ENCODE results near the gene DHFR2. TPM values are rescaled to one million over a fixed set of nuclear protein-coding genes. Genes with fewer than 3 reads are reported as not detected.

The DHFR2 gene
- total RNA-seq, 4 donors from 2014 or later: 1.2 to 2.1 (median 1.4) TPM

- no peak overlapping the region for H3K27ac ChIP-seq
- no peaks in the 10 kb centered on the region for H3K4me1 ChIP-seq
- H3K9me3 ChIP-seq: no peaks in the 10 kb centered on the region
- no peak for ATAC-seq
- in situ Hi-C loops (cut with MboI; ENCODE audit: low sequenced_read_pairs in 4 of 4) (no loop called here), intact Hi-C loops (cut with DNase I; ENCODE audit: low total_unique reads) (no loop called here)
- H3K4me3 ChIP-seq: no peak overlapping the region
- H3K36me3 ChIP-seq: no peaks in the 10 kb centered on the region
- no peaks in the 10 kb centered on the region for H3K27me3 ChIP-seq
- no peak for TF ChIP-seq CTCF (IDR thresholded peaks at IDR 0.05 in 4 of 5, conservative IDR thresholded peaks at IDR 0.05 in 1 of 5)
- TF ChIP-seq POLR2A (IDR thresholded peaks at IDR 0.05): no peak
- DNase-seq: no peak
Observed at GRCh38 chr3:94024385-94024784, 38.3 kb downstream of the DHFR2 start.

- H3K9me3 ChIP-seq: no peaks in the 10 kb centered on the region
- TF ChIP-seq POLR2A (IDR thresholded peaks at IDR 0.05) (no peak), CTCF (IDR thresholded peaks at IDR 0.05 in 4 of 5, conservative IDR thresholded peaks at IDR 0.05 in 1 of 5) (no peak)
- ATAC-seq: no peak
- DNase-seq: no peak
- no peak overlapping the region for H3K4me3 ChIP-seq
- no peaks in the 10 kb centered on the region for H3K27me3 ChIP-seq
- no peaks in the 10 kb centered on the region for H3K36me3 ChIP-seq
- no peaks in the 10 kb centered on the region for H3K4me1 ChIP-seq
- in situ Hi-C loops (cut with MboI; ENCODE audit: low sequenced_read_pairs in 4 of 4) (no loop called here), intact Hi-C loops (cut with DNase I; ENCODE audit: low total_unique reads) (no loop called here)
- no peak overlapping the region for H3K27ac ChIP-seq
Observed at GRCh38 chr3:94020293-94020692, 42.4 kb downstream of the DHFR2 start.

DNA sequence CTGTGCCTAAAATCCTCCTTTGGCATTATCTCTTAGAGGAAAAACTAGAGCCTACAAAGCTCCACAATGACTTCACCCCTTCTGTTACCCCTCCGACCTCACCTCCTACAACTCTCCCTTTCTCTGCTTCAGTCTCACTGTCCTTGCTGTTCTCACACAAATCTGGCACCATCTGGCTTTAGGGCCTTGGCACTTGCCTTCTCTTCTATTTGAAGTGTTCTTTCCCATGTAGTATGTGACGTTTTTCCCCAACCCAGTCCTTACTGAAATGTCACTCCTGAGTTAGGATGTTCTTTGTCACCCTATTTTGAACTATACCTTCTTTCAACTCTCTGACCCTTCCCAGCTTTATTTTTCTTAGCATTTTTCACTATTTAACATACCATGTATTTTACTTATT lies 43.1 kb downstream of the DHFR2 start:
- Histone ChIP-seq H3K27me3 (no peaks in the 10 kb centered on the region), H3K4me1 (no peaks in the 10 kb centered on the region), H3K9me3 (no peaks in the 10 kb centered on the region), H3K36me3 (no peaks in the 10 kb centered on the region), H3K4me3 (no peak overlapping the region), H3K27ac (no peak overlapping the region)
- ATAC-seq (no peak), DNase-seq (no peak)
- TF ChIP-seq CTCF (IDR thresholded peaks at IDR 0.05 in 4 of 5, conservative IDR thresholded peaks at IDR 0.05 in 1 of 5): no peak
- TF ChIP-seq POLR2A (IDR thresholded peaks at IDR 0.05): no peak
- intact Hi-C loops (cut with DNase I; ENCODE audit: low total_unique reads): no loop called here
- in situ Hi-C loops (cut with MboI; ENCODE audit: low sequenced_read_pairs in 4 of 4): loop anchor here in 1 of 4 donors (10.0 kb wide), 1 partner anchor 55 kb away; no protein-coding TSS in a partner anchor

DNA sequence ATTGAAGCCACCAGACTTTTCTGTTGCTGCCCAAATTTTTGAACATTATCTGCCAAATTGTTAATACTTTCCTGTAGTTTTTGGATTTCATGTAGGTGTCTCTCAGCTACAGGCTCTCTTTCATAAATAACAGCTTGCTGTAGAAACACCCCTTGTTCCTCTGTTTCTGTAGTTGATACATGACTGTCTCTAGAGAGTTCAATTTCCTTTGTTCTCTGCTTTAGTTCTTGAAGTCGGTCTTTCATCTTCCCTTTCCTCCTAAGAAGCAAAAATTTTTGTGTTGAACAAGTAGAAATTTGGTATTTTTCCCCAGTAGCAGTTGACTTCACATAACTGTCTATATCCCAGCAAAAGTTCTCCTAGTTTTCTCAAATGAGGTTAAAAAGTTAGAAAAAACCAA lies 47.7 kb downstream of the DHFR2 start:
- TF ChIP-seq CTCF (IDR thresholded peaks at IDR 0.05 in 4 of 5, conservative IDR thresholded peaks at IDR 0.05 in 1 of 5) (no peak), POLR2A (IDR thresholded peaks at IDR 0.05) (no peak)
- in situ Hi-C loops (cut with MboI; ENCODE audit: low sequenced_read_pairs in 4 of 4) (loop anchor here in 1 of 4 donors (10.0 kb wide), 1 partner anchor 60 kb away; no protein-coding TSS in a partner anchor), intact Hi-C loops (cut with DNase I; ENCODE audit: low total_unique reads) (no loop called here)

DNA sequence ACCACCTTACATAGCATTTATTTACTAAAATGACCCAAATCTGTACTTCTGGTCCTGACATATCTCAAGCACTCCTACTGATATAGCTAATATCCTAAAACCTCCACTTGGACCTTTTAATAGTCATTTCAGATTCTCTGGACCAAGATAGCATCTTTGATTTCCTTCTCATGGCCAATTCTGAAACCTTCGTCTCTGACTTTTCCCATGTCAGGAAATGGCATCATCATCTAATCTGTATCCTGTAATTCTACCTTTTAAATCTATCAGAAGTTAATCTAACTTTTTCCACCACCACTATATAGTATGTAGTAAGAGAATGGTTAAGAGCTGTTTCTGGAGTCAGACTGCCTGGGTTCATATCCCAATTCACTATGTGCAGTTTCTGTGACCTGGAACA lies 50.5 kb downstream of the DHFR2 start:
- Histone ChIP-seq H3K36me3 (no peaks in the 10 kb centered on the region), H3K4me3 (no peak overlapping the region), H3K9me3 (no peaks in the 10 kb centered on the region), H3K27ac (no peak overlapping the region), H3K27me3 (no peaks in the 10 kb centered on the region), H3K4me1 (no peaks in the 10 kb centered on the region)
- intact Hi-C loops (cut with DNase I; ENCODE audit: low total_unique reads) (no loop called here), in situ Hi-C loops (cut with MboI; ENCODE audit: low sequenced_read_pairs in 4 of 4) (loop anchor here in 1 of 4 donors (10.0 kb wide), 1 partner anchor 63 kb away; no protein-coding TSS in a partner anchor)
- DNase-seq (no peak), ATAC-seq (no peak)
- TF ChIP-seq CTCF (IDR thresholded peaks at IDR 0.05 in 4 of 5, conservative IDR thresholded peaks at IDR 0.05 in 1 of 5): no peak
- no peak for TF ChIP-seq POLR2A (IDR thresholded peaks at IDR 0.05)

More for the DNA sequence above, 47.7 kb downstream of the DHFR2 start:
- H3K4me3 ChIP-seq: no peak overlapping the region
- no peaks in the 10 kb centered on the region for H3K9me3 ChIP-seq
- no peak overlapping the region for H3K27ac ChIP-seq
- no peak for DNase-seq
- no peaks in the 10 kb centered on the region for H3K36me3 ChIP-seq
- no peaks in the 10 kb centered on the region for H3K4me1 ChIP-seq
- no peaks in the 10 kb centered on the region for H3K27me3 ChIP-seq
- no peak for ATAC-seq

Measured in gastrocnemius medialis (tissue), 4 donors.